H1 (cell line): ENCODE results near the gene TRPV4. TPM values are rescaled to one million over a fixed set of nuclear protein-coding genes. Genes with fewer than 3 reads are reported as not detected.

Experiments used
- CTCF ChIA-PET: fragments of 300-600 bp; sonication (Branson Sonifier 250); formaldehyde crosslinking; loops from one replicate; lab custom pipeline; 2021; ENCODE audit not compliant: partially characterized antibody; lab: Charles Lee
- POLR2A ChIA-PET: fragments of 300-600 bp; sonication (Branson Sonifier 250); formaldehyde crosslinking; loops from one replicate; lab custom pipeline; 2021; ENCODE audit warnings: inconsistent platforms; ENCODE audit not compliant: partially characterized antibody; lab: Charles Lee
- DNase-seq, 2 experiments: peaks; one replicate each; pipeline versions ENCODE4 v3.0.0 to v3.0.0-alpha.2; 2010 to 2022; ENCODE audit warnings: low spot score in 2 of 2, low read depth in 1 of 2, mixed read lengths in 1 of 2
- FAIRE-seq: peaks from 2 replicates; lab custom pipeline; 2011; peaks lifted over from hg19 to GRCh38; lab: Jason Lieb, UNC
- H2AFZ ChIP-seq: 2 replicates; pipeline ENCODE4 v1.8.1; 2012; ENCODE audit warnings: low read length, inconsistent platforms
- H2AK5ac ChIP-seq: 2 replicates; pipeline ENCODE4 v1.6.1; 2013; ENCODE audit warnings: low read depth, low read length
- H2BK120ac ChIP-seq: replicated peaks from 2 replicates; pipeline ENCODE3; 2013; ENCODE audit warnings: low read depth, low read length, inconsistent platforms
- H2BK12ac ChIP-seq: 2 replicates; pipeline ENCODE4 v1.6.1; 2013; ENCODE audit warnings: low read depth, low read length
- H2BK15ac ChIP-seq: 2 replicates; pipeline ENCODE4 v1.6.1; 2013; ENCODE audit warnings: low read length
- H2BK20ac ChIP-seq: 2 replicates; pipeline ENCODE4 v1.6.1; 2013; ENCODE audit warnings: low read length
- H2BK5ac ChIP-seq: 2 replicates; pipeline ENCODE4 v1.6.1; 2013; ENCODE audit warnings: low read depth, low read length
- H3K14ac ChIP-seq: 2 replicates; pipeline ENCODE4 v1.6.1; 2013; ENCODE audit warnings: inconsistent platforms; ENCODE audit not compliant: insufficient read length
- H3K18ac ChIP-seq: 2 replicates; pipeline ENCODE4 v1.6.1; 2013; ENCODE audit warnings: low read length; ENCODE audit errors: extremely low read depth
- H3K23ac ChIP-seq: 2 replicates; pipeline ENCODE4 v1.6.1; 2013; ENCODE audit warnings: inconsistent platforms; ENCODE audit not compliant: insufficient read length
- H3K23me2 ChIP-seq: 2 replicates; pipeline ENCODE4 v1.6.1; 2013; ENCODE audit warnings: low read depth, low read length
- H3K27ac ChIP-seq: 2 replicates; pipeline ENCODE4 v1.6.1; 2011; ENCODE audit warnings: low read depth, low read length, inconsistent platforms
- H3K27me3 ChIP-seq, 4 experiments: replicated peaks in 1 of 4; 1 replicate in 1 of 4; 2 replicates in 3 of 4; pipeline versions ENCODE4 v1.6.1 to v1.8.1; 2011 to 2013; ENCODE audit warnings: low read length in 3 of 4, mild to moderate bottlenecking in 3 of 4, inconsistent platforms in 2 of 4, mixed read lengths in 2 of 4, moderate library complexity in 1 of 4; ENCODE audit not compliant: control insufficient read depth in 3 of 4, insufficient read depth in 3 of 4; ENCODE audit errors: extremely low read depth in 1 of 4
- H3K36me3 ChIP-seq, 4 experiments: 2 replicates each; pipeline versions ENCODE4 v1.6.1 to v1.8.1; 2011 to 2013; ENCODE audit warnings: mild to moderate bottlenecking in 4 of 4, low read length in 3 of 4, moderate library complexity in 2 of 4, control low read depth in 1 of 4, inconsistent platforms in 1 of 4; ENCODE audit not compliant: insufficient read depth in 4 of 4, control insufficient read depth in 2 of 4
- H3K4ac ChIP-seq: replicated peaks from 2 replicates; pipeline ENCODE3; 2013; ENCODE audit warnings: low read length, low read depth, mixed read lengths, inconsistent platforms; ENCODE audit not compliant: insufficient read length
- H3K4me1 ChIP-seq, 4 experiments: replicated peaks in 1 of 4; 1 replicate in 1 of 4; 2 replicates in 3 of 4; pipeline versions ENCODE4 v1.6.1 to v1.8.1; 2011 to 2013; ENCODE audit warnings: low read length in 3 of 4, inconsistent platforms in 2 of 4, mixed read lengths in 1 of 4; ENCODE audit not compliant: insufficient read depth in 4 of 4, control insufficient read depth in 3 of 4
- H3K4me2 ChIP-seq, 2 experiments: 2 replicates each; pipeline versions ENCODE4 v1.6.1 to v1.8.1; 2011 to 2013; ENCODE audit warnings: low read depth in 2 of 2, low read length in 2 of 2, control low read depth in 1 of 2, inconsistent platforms in 1 of 2, mild to moderate bottlenecking in 1 of 2; ENCODE audit not compliant: insufficient read depth in 1 of 2
- H3K4me3 ChIP-seq, 4 experiments: fragments of 200-600, 300-600 bp in 1 of 4; sonication (generic), shearing (Covaris generic), sonication (Bioruptor Twin) in 1 of 4; 2 replicates each; pipeline versions ENCODE4 v1.5.1 to v1.8.1; 2011 to 2016; ENCODE audit warnings: low read length in 4 of 4, low read depth in 3 of 4, control low read depth in 2 of 4, inconsistent platforms in 2 of 4, mild to moderate bottlenecking in 2 of 4, mixed read lengths in 1 of 4, moderate library complexity in 1 of 4; ENCODE audit not compliant: insufficient read depth in 2 of 4; ENCODE audit errors: extremely low read depth in 1 of 4
- H3K56ac ChIP-seq: replicated peaks from 2 replicates; pipeline ENCODE3; 2013; ENCODE audit warnings: low read depth, mild to moderate bottlenecking, mixed read lengths, low read length, inconsistent platforms; ENCODE audit not compliant: insufficient read length
- H3K79me1 ChIP-seq: 2 replicates; pipeline ENCODE4 v1.6.1; 2013; ENCODE audit warnings: low read depth, low read length, control low read depth
- H3K79me2 ChIP-seq, 2 experiments: 2 replicates each; pipeline versions ENCODE4 v1.6.1 to v1.8.1; 2012 to 2013; ENCODE audit warnings: low read length in 2 of 2, mild to moderate bottlenecking in 2 of 2, inconsistent platforms in 1 of 2; ENCODE audit not compliant: insufficient read depth in 2 of 2, control insufficient read depth in 1 of 2
- H3K9ac ChIP-seq, 4 experiments: replicated peaks in 1 of 4; 1 replicate in 1 of 4; 2 replicates in 3 of 4; pipeline versions ENCODE4 v1.6.1 to v1.8.1; 2011 to 2013; ENCODE audit warnings: low read depth in 3 of 4, low read length in 3 of 4, control low read depth in 2 of 4, mild to moderate bottlenecking in 2 of 4, moderate library complexity in 2 of 4, inconsistent platforms in 1 of 4; ENCODE audit errors: extremely low read depth in 1 of 4
- H3K9me3 ChIP-seq, 2 experiments: 2 replicates each; pipeline versions ENCODE4 v1.6.1 to v1.8.1; 2012 to 2013; ENCODE audit warnings: mild to moderate bottlenecking in 2 of 2, moderate library complexity in 2 of 2, control low read depth in 1 of 2, inconsistent platforms in 1 of 2, low read depth in 1 of 2, low read length in 1 of 2, mixed read lengths in 1 of 2; ENCODE audit not compliant: insufficient read depth in 2 of 2
- H4K20me1 ChIP-seq, 2 experiments: replicated peaks in 1 of 2; 2 replicates each; pipeline versions ENCODE3 to v1.8.1; 2011 to 2013; ENCODE audit warnings: inconsistent platforms in 2 of 2, low read length in 2 of 2, mild to moderate bottlenecking in 1 of 2; ENCODE audit not compliant: insufficient read depth in 2 of 2, control insufficient read depth in 1 of 2
- H4K5ac ChIP-seq: 2 replicates; pipeline ENCODE4 v1.6.1; 2013; ENCODE audit warnings: low read length, low read depth, mixed read lengths, inconsistent platforms; ENCODE audit not compliant: insufficient read length
- H4K8ac ChIP-seq: 2 replicates; pipeline ENCODE4 v1.8.0; 2013; ENCODE audit warnings: mild to moderate bottlenecking, moderate library complexity, low read length, inconsistent platforms; ENCODE audit not compliant: insufficient read depth; ENCODE audit errors: extremely low read depth
- H4K91ac ChIP-seq: replicated peaks from 2 replicates; pipeline ENCODE3; 2013; ENCODE audit warnings: low read length, mixed read lengths, inconsistent platforms; ENCODE audit not compliant: insufficient read length
- JUND ChIP-seq: IDR thresholded peaks from 2 replicates; pipeline ENCODE4 v1.6.1; 2011; ENCODE audit warnings: mild to moderate bottlenecking, improper control_type of control experiment, low read length
- MAFK ChIP-seq: IDR thresholded peaks from 2 replicates; pipeline ENCODE4 v1.6.1; 2012; ENCODE audit warnings: low read depth, mild to moderate bottlenecking, improper control_type of control experiment, low read length
- WGBS, 2 experiments: shearing (Covaris generic) in 1 of 2; methylation state at CpG; one replicate each; pipeline versions ENCODE4 v1.1.6 to v1.1.7; 2013 to 2015; ENCODE audit warnings: low lambda C conversion rate in 2 of 2, mixed read lengths in 2 of 2, inconsistent platforms in 1 of 2, low coverage in 1 of 2, missing lambda C conversion rate in 1 of 2; ENCODE audit not compliant: insufficient replicate concordance in 2 of 2, insufficient coverage in 1 of 2, insufficient read length in 1 of 2; ENCODE audit errors: extremely low coverage in 1 of 2, missing lambda C conversion rate in 1 of 2; 5-methylcytosine and 5-hydroxymethylcytosine counted together
- polyA plus RNA-seq, 7 experiments: library from polyadenylated mRNA; depleted of rRNA in 3 of 7; stranded (reverse) in 5 of 7; unstranded in 2 of 7; fragments of >200 nt in 5 of 7; fragments of 200-250 nt in 2 of 7; gene quantifications; 1 replicate in 5 of 7; 2 replicates in 1 of 7; 4 replicates in 1 of 7; pipeline versions ENCODE4 v1.2.1 to v1.2.3, GENCODE V29; 2011 to 2013; ENCODE audit warnings: missing spikeins in 2 of 7, mixed read lengths in 2 of 7
- total RNA-seq: library from RNA; stranded (reverse); fragmentation: NEBNext Ultra II Directional; extraction: Animal tissue kit (Norgen Biotek cat#: 25700); gene quantifications from 2 replicates; pipeline ENCODE4 v1.2.1, GENCODE V29; 2021

The TRPV4 gene
- total and polyA plus RNA-seq, 2 of the 8 experiments (the other 6 are each of a cell fraction or from before 2014, with no cell fraction given): 2.1 to 6.2 TPM

- peaks cover 0 to 3% (median under 1%) of the 10 kb centered on the region in 4 experiments; a peak in 1 of 7 replicates for H3K4me1 ChIP-seq
- H3K4ac ChIP-seq: no peak overlapping the region
- no peak overlapping the region for H2BK12ac ChIP-seq
- no peak overlapping the region for H3K14ac ChIP-seq
- no peaks in the 10 kb centered on the region for H3K27me3 ChIP-seq
- H2BK120ac ChIP-seq: no peak overlapping the region
- POLR2A ChIA-PET: interaction anchor here (1.1 kb wide), 1 partner anchor 14 kb away, joined by 3 read pairs; no protein-coding TSS in a partner anchor
- WGBS, 2 experiments: 95% methylated on average over 1 of the region's 1 CpG; no CpG with 5 or more reads in 1 of the 2 experiments
- no peak overlapping the region for H3K4me2 ChIP-seq
- no peak for TF ChIP-seq MAFK
- no peak for TF ChIP-seq JUND
- no peak for DNase-seq
- no peak overlapping the region for H3K27ac ChIP-seq
- no peak overlapping the region for H2AK5ac ChIP-seq
- no peak overlapping the region for H4K91ac ChIP-seq
- no peaks in the 10 kb centered on the region for H3K36me3 ChIP-seq
- H3K18ac ChIP-seq: no peak overlapping the region
- H2BK15ac ChIP-seq: no peak overlapping the region
- H3K23ac ChIP-seq: no peak overlapping the region
- no peak overlapping the region for H2BK20ac ChIP-seq
- no peak overlapping the region for H3K9ac ChIP-seq
- no peaks in the 10 kb centered on the region for H3K79me1 ChIP-seq
- H3K23me2 ChIP-seq: no peaks in the 10 kb centered on the region
- no peak overlapping the region for H4K5ac ChIP-seq
- H3K56ac ChIP-seq: no peak overlapping the region
- no peak for FAIRE-seq
- no peak overlapping the region for H2AFZ ChIP-seq
- H4K8ac ChIP-seq: no peak overlapping the region
- H3K9me3 ChIP-seq: no peaks in the 10 kb centered on the region; a peak in 1 of 4 replicates
- no peak overlapping the region for H2BK5ac ChIP-seq
- no peak overlapping the region for H3K4me3 ChIP-seq
- CTCF ChIA-PET: interaction anchor here (0.8 to 11.2 kb wide), 5 partner anchors 16 to 259 kb away, joined by 3 to 120 read pairs (median 3); no protein-coding TSS in a partner anchor
- no peaks in the 10 kb centered on the region for H3K79me2 ChIP-seq
- peaks cover 0 to under 1% of the 10 kb centered on the region in 2 experiments for H4K20me1 ChIP-seq
Observed at GRCh38 chr12:109778684-109779083, 54.5 kb downstream of the TRPV4 start.
